GM18951 (cell line): Measurements from ENCODE around the gene CELSR1.
"Not testable (repeated sequence)": the region's sequence is repeated elsewhere in the genome, so short reads cannot be mapped to it uniquely, and the experiment has no call there.

Experiments
- POLR2A ChIP-seq: IDR thresholded peaks from 4 replicates; pipeline ENCODE4 v1.6.1; 2011; ENCODE audit warnings: mild to moderate bottlenecking; ENCODE audit not compliant: insufficient read length, insufficient read depth; ENCODE audit errors: extremely low read depth
- in situ Hi-C: fragments of 300-500 bp; cut with MboI; formaldehyde crosslinking; loops from one replicate; pipeline ENCODE4 v1.12.0; 2022; ENCODE audit warnings: low sequenced_read_pairs, mixed read lengths, inconsistent platforms; ENCODE audit not compliant: unreplicated experiment

The CELSR1 gene

DNA sequence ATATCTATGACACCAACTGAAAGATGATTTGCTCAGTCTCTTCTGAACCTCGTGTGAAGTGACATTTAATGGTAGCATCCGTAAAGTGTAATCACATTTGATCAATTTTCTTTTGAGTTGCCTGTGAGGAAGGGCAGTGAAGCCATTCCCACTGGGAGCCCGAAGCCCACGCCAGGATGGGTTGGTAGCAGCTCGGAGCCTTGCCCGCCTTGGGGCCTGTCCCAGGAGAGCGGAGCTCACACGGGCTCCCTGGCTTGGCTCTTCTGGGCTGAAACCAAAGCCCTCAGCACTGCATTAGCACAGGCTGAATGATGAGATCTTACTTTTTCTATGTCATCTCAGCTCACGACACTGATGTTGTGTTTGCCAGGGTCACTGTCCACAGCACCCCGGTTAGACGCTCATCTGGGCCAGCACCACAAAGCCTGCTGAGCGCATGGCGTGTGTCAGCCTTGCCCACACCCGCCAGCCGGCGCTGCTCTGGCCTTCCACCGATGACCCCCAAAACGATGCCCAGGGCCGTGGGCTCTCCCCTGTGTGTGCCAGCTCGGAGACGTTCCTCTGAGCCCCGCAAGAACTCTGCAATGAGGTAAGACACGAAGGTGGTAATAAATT, 211.2 kb downstream of the CELSR1 start:
- TF ChIP-seq POLR2A: no peak
- in situ Hi-C loops: no loop called here

DNA sequence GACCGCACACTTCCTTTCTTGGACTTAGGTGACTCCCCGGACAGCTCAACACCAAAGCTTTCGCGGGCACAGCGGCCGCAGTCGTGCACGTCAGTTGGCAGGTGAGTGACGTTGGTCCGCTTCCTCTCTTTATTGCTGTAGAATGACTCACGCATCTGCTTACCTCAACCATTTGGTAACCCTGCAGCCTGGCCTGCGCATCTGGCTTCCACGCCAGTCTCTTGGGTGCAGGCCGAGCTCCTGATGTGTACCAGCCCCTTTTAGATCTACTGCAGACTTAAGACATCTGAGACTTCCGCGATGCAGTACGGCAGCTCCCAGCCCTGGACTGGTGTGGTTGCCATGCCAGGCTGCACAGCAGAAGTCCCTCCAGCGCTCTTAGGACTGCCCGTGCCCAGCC, 214.3 kb downstream of the CELSR1 start:
- in situ Hi-C loops: no loop called here

DNA sequence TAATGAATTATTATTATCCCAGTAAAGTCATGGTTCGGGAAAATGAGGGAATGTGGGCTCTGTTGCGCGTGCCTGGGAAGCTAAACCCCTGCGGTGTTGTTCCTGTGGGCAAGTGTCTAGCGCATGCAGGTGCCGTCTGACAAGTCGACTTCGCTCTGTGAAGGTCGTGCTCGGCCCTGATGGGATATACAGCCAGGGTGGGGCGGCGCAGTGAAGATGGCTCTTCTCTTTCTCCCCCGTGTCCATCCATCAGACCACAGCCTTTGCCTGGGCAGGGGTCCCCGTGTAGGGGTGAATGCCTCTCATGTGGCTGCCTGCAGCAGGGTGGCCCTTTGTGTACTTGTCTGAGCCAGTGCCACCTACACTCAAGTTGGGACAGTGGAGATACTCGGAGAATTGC, 214.7 kb downstream of the CELSR1 start:
- no peak for TF ChIP-seq POLR2A
- in situ Hi-C loops: no loop called here

More for the DNA sequence above, 214.3 kb downstream of the CELSR1 start:
- no peak for TF ChIP-seq POLR2A

DNA sequence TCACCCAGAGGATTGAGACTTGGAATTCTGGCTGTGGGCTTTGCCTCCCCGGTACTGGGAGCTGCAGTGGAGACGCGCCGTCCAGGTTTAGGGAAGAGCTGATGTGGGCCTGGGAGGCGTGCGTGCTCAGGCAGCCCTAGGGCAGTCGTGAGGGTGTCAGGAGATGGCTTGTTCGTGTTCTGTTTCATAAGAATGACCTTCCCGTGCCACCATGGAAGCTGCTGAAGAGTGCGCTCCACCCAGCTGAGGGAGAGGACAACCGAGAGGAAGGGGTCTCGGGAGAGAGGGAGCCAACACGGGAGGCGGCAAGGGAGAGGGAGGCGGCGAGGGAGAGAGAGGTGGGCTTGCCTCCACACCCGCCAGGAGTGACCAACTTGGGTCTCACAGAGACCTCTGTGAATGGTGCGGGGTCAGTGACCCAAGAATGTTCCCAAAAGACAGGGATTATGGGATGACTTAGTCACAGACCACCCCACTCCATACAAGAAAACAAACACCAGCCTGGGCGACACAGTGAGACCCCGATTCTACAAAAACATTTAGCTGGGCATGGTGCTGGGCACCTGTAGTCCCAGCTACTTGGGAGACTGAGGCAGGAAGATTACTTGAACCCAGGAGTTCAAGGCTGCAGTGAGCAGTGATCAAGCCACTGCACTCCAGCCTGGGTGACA, 216.6 kb downstream of the CELSR1 start:
- TF ChIP-seq POLR2A: no peak
- in situ Hi-C loops: no loop called here

DNA sequence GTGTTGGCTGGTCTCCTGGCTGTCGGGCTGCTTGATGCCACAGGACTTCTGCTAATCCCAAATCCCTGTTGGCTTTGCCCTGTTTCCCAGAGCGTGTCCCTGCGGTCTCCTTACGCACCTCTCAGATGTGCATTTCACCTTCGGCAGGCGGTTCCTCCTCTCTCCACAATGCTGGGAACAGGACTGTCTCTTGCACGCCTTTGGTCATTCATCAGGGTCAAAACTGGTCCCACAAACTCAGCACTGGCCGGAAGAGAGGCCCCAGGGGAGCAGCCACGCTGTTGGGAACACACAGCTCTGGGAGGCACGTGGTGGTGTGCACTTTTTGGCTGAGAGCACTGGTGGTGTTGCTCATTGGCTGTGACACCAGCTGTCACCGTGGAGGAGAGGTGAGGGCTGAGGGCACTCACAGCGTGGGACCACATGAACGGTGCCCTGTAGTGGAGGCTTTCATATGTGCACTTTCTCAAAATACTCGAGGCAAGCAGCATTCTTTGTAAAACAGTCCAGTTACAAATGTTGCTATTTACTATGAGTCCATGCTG, 217.2 kb downstream of the CELSR1 start:
- in situ Hi-C loops: no loop called here
- no peak for TF ChIP-seq POLR2A

DNA sequence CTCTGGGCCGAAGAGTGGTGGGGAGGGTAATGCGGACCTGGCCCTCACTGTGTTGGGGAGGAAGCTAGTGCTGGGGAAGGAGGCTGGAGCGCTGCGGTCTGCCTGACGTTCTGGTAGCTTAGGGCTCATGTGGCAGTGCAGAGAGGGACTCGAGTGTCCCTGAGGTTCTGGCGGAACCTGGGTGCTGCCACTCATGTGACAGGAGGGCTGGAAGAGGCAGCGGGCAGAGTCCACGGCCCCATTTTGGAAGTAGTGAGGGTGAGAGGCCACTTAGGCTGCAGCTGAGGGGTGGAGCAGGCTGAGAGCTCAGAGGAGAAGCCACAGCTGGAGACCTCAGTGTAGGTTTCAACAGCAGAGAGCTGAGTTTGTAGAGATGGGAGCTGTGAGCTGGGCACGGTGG, 218.1 kb downstream of the CELSR1 start:
- in situ Hi-C loops: no loop called here

DNA sequence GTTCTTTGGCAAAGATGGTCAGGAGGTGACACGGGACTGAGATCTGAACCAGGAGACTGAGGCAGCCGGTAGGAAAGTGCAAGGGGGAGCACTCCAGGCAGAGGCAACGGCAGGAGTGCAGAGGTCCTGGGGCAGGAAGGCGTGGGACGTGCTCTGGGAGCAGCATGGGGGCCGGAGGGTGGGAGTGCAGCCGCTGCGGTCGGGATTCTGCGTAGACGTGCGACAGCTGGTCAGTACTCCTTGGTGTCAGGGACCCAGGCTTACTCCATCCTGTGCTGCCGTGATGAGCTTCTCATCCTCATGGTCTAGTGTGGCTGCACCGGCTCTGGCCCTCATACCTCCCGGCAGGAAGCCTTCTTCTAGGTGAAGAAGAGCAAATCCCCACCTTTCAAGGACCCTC, 218.8 kb downstream of the CELSR1 start:
- in situ Hi-C loops: no loop called here
- TF ChIP-seq POLR2A: no peak

More for the DNA sequence above, 218.1 kb downstream of the CELSR1 start:
- no peak for TF ChIP-seq POLR2A

DNA sequence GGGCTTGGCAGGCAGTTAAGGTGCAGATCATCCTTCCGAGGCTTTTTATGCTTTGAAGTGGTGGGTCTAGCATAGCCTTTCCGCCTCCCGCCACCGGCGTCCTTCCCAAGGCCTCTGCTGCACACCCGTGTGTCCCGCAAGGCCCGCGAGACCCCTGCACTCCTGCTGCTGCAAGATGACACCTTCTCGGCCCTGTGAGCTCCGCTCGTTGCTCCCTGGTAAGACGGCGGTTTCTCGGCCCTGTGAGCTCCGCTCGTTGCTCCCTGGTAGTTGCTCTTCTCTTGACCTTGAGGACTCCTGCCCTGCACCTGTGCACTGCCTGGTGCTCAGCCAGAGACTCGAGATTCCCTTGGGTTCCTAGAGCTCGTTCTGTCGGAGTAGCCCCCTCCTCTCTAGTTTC, 219.8 kb downstream of the CELSR1 start:
- TF ChIP-seq POLR2A: no peak
- in situ Hi-C loops: no loop called here

DNA sequence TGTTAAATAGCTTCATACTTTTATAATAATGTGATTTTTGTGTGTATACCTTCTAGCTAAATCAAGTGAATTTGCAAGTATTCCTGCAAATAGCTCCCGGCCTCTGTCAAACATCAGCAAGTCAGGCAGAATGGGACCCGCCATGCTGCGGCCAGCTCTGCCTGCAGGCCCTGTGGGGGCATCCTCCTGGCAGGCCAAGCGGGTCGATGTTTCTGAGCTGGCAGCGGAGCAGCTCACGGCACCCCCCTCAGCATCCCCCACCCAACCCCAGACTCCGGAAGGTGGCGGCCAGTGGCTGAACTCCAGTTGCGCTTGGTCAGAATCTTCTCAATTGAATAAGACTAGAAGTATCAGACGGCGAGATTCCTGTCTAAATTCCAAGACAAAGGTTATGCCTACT, 221.4 kb downstream of the CELSR1 start:
- TF ChIP-seq POLR2A: no peak
- in situ Hi-C loops: no loop called here

DNA sequence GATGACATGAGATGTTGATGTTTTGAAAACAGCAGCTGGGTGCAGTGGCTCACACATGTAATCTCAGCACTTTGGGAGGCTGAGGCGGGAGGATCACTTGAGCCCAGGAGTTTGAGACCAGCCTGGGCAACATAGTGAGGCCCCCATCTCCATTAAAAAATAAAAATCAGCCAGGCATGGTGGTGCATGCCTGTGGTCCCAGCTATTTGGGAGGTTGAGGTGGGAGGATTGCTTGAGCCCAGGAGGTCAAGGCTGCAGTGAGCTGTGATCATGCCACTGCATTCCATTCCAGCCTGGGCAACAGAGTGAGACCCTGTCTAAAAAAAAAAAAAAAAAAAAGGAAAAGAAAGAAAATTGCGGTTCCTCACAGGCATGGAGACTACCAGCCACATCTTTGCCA, 224.6 kb downstream of the CELSR1 start:
- in situ Hi-C loops: not testable (repeated sequence)

DNA sequence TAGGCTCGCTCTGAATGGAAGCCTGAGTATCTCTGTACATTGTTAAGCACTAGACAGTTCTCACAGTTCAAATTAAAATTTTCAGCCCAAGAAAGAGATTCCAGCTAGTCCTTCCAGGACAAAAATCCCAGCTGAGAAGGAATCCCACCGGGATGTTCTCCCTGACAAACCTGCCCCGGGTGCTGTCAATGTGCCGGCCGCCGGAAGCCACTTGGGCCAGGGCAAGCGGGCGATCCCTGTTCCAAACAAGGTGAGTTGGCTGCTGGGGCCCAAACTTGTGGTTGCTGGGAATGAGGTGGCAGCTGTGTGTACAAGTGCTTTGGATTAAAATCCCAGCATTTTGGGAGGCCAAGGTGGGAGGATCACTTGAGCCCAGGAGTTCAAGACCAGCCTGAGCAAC, 225.4 kb downstream of the CELSR1 start:
- in situ Hi-C loops: no loop called here
- no peak for TF ChIP-seq POLR2A
